Activated CD8-positive, alpha-beta memory T cell treated with anti-CD3 and anti-CD28 coated beads for 1 hour (primary cell): Measurements from ENCODE around the gene ADM2.
A peak's percentile ranks its signal among the peaks of the same experiment; 100 is the strongest.
"Not testable (repeated sequence)": the region's sequence is repeated elsewhere in the genome, so short reads cannot be mapped to it uniquely, and the experiment has no call there.

Source experiments
- DNase-seq, 2 donors: peaks; one replicate each; pipeline ENCODE4 v3.0.0-alpha.2; 2020; ENCODE audit warnings: low read depth in 1 of 2; ENCODE audit errors: extremely low read depth in 1 of 2

Gene ADM2

DNA sequence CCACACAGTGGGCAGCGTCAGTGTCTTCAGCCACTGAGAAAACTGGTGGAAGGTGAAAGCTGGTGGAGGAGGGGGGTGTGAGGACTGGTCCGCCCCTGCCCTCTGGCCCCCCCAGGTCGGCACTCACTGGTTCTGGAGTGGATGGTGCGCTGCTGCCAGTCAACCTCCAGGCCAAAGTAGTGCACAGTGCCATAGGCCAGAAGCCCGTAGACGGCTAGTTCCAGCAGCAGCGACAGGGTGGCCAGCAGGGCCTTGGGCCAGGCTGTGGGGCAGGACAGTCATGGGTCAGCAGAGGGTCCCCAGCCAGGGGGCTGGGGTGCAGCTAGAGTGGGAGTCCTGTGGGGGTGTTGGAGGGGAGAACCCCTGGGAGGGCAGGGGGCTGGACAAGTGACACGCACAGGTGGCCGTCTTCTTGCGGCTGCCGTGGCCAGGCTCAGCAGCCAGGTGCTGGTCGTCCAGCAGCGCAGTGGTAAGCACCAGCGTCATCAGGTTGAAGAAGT, 24.0 kb downstream of the ADM2 start:
- DNase-seq = no peak

DNA sequence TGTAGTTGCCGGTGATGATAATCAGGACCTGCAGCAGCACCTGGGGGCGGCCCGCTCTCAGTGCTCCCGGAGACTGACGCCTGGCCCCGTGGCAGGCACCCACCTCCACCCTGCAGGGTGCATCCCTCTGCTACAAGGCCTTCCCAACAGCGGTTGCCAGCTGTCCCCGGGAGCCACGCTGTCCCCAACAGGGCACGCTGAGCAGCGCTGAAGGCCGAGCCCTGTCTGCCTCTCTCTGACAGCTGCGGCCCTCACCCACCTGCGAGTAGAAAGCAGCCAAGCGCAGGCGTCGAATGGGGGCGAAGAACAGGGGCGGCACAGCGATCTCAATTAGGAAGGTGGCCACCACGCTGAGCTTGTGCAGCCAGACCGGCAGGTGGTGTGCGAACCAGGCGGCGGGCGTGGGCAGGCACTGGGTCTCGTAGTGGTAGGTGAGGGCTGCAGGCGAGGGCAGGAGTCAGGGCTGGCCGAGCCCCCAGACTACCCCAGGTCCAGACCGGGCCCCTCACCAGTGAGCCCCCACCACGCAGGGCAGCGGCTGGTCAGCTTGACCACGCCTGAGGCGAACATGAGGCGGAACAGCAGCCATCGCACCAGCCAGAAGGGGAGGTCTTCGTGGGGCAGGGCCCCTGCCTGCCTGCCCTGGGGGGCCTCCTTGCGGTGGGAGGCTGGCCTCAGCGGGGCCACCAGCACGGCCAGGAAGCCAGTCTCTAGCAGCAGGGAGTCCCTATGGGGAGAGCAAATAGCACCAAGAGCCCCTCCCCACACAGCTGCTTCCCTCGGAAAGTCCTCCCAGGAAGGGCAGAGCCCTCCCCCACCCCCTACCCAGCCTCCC, 24.6 kb downstream of the ADM2 start:
- DNase-seq = no peak

DNA sequence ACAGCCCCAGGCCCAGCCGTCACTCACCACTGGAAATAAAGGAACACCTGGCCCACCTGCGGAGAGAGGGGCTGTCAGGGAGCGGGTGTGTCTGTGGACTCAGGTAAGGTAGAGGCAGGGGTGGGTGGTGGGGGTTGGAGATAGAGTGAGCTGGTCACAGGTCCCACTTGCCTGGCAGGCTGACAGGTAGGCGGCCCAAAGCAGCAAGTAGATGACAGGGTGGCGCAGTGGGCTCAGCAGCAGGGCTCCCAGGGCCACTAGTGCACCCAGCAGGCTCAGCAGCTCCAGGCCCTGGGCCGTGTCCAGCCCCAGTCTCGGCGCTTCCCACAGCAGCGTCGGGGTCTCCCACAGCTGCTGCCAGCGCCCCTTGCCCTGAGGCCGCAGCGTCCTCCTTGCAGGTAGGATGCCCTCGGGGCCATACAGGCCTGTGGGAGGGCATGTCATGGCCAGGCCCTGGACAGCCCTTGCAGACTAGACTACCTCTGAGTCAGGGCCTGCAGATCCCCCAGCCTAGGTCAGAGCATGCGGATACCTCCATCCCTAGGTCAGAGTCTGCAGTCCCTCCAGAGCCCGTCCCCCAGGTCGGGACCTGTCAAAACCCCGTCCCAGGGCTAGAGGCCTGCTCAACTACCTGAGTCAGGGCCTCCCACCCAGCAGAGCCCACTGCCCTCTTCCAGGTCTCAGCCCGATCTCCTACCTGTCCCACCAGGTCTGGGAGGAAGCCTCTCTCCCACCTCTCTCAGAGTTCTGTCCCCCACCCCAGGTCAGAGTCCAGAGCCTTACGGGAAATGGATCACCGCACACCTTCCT, 25.5 kb downstream of the ADM2 start:
- no peak for DNase-seq

DNA sequence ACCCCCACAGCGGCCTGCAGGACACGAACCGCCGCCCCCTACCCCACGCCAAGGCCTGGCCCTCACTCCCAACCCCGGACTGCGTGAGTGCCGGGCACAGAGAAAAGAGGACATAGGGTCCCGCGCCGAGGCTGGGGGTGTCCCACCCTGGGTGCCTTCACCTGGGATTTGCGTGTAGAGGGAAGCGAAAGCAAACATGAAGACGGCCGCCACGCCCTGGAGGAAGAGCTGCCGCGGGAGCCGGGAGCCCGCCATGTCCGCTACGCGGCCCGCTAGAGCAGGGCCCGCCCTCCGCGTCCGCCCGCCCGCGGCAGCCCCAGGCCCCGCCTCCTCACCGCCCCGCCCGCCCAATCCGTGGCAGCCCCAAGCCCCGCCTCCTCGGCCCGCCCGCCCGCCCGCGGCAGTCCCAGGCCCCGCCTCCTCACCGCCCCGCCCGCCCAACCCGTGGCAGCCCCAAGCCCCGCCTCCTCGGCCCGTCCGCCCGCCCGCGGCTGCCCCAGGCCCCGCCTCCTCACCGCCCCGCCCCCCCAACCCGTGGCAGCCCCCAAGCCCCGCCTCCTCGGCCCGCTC, 26.2 kb downstream of the ADM2 start, which contains the start of gene LMF2:
TSS of gene LMF2 (minus strand) at position 282 of the 570 bp plus-strand sequence. CDS start at position 255, 27 bp downstream.
- peak; percentile 82 to 92 for DNase-seq

DNA sequence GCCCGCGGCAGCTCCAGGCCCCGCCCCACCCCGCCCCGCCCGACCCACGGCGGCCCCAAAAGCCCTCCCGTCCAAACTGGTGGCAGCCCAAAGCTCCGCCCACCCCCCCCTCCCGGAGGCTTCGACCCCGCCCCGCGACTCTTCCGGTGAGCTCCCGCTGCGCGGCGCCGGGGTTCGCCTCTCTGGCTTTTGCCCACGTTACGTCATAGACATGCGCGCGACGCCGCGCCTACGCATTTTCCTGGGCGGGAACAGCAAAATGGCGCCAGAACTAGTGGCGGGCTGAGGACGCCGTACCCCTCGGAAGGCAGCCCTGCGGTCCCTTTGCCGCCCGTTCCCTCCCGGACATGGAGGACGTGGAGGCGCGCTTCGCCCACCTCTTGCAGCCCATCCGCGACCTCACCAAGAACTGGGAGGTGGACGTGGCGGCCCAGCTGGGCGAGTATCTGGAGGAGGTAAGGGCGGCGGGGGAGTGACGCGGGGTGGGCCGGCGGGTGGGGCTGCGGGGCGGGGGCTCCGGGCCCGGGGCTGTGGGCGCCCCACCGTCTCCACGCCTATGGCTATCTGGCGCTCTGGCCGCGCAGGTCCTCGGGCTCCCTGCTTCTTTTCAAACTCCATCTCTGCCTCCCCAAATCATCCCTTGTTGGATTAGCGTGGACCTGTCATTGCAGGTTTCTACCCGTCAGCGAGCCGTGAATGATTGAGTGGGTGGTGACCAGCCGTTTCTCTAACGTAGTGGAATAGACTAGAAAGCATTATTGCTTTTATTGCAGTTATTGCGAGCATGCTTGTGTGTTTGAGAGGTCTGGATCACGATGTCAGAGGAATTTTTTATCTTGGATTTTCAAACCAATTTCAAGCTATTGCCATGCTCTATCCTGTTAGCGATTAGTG, 26.9 kb downstream of the ADM2 start, which contains the start of gene NCAPH2:
TSS of gene NCAPH2 (plus strand) at position 234 of the 894 bp plus-strand sequence. CDS start at position 348, 114 bp downstream.
- DNase-seq = peak; percentile 94 to 97

DNA sequence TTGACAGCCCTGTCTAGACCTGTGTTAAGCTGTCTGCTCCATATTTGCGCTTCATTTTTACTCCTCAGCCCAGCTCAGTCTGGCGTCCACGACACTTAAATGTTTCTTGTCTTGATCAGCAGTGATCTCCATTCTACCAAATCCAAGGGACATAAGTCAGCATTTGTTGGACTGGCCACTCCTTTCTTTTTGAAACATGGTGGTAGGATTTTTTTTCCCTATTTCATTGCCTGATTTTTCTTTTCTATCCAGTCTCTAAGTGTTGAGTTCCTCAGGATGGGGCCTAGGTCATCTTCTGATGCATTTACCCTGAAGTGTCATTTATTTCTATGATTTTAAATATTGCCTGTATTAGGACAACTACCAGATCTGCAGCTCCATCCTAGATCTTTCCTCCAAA, 27.6 kb downstream of the ADM2 start:
- DNase-seq = no peak

GRCh38 chr22:50513175-50513574, 31.8 kb downstream of the ADM2 start:
- no peak for DNase-seq

- no peak for DNase-seq
These were observed 34.7 kb downstream of the ADM2 start for GRCh38 chr22:50516068-50516467.

DNA sequence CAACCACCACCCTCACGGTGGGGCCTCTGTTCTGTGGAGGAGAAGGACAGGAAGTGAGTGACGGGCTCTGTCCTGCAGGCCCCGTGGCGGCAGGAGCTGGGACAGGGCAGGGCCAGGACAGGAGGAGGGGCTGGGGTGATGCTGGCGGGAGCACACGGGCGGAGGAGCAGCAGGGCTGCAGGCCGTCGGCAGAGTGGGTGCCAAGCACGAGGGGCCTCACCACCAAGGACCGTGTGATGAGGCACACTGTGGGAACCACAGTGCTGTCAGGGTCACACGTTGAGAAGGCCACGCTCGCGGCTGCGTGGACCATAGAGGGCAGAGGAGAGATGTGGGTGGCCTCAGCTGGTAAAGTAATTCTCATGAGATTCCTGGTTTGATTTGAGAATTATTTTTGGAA, 35.5 kb downstream of the ADM2 start:
- no peak for DNase-seq

DNA sequence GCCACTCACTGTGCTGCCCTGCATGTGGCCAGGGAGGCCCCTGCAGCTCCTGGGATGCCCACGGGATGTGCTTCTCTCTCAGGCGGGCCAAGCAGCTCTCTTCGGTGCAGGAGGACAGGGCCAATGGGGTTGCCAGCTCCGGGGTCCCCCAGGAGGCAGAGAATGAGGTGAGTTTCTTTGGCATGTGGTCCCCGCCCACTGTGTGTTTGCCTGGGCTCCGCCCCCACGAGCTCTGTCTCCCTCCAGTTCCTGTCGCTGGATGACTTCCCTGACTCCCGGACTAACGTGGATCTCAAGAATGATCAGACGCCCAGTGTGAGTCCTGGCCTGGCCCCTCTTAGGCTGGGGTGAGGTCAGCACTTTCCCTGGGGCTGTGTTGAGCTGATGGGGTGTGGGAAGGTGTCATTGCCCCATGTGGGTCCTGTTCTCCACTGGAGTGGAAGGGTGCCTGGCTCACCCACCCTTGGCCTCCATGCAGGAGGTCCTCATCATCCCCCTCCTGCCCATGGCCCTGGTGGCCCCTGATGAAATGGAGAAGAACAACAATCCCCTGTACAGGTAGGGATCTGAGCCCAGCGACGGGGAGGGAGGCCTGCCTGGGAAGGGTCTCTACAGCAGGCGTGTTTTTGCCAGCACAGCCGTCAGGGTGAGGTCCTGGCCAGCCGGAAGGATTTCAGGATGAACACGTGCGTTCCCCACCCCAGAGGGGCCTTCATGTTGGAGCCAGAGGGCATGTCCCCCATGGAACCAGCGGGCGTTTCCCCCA, 36.3 kb downstream of the ADM2 start:
- DNase-seq = no peak

- no peak for DNase-seq
These were observed 37.3 kb downstream of the ADM2 start for GRCh38 chr22:50518606-50519005.

DNA sequence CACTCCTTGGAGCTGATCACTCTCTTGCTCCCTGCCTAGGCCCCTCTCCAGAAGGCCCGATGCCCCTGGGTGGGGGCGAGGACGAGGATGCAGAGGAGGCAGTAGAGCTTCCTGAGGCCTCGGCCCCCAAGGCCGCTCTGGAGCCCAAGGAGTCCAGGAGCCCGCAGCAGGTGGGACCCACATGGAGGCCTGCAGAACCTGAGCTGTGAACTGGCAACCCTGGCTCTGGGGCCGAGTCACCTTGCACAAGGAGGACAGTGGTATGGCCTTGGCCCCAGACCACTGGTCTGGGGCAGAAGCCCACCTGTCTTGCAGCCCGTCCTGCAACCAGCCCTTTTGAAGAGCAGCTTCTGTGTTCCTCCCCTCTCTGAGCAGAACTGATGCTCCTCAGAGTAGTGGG, 37.8 kb downstream of the ADM2 start:
- no peak for DNase-seq

DNA sequence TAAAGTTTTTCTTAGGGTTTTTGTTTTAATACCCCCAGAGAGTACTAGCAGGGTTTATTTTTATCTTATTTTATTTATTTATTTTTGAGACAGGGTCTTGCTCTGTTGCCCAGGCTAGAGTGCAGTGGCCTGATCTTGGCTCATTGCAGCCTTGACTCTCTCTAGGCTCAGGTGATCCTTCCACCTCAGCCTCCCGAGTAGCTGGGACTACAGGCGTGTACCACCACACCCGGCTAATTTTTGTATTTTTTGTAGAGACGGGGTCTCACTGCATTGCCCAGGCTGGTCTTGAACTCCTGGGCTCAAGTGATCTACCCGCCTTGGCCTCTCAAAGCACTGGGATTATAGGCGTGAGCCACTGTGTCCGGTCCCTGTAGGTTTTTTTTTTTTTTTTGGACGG, 38.8 kb downstream of the ADM2 start:
- DNase-seq = not testable (repeated sequence)

DNA sequence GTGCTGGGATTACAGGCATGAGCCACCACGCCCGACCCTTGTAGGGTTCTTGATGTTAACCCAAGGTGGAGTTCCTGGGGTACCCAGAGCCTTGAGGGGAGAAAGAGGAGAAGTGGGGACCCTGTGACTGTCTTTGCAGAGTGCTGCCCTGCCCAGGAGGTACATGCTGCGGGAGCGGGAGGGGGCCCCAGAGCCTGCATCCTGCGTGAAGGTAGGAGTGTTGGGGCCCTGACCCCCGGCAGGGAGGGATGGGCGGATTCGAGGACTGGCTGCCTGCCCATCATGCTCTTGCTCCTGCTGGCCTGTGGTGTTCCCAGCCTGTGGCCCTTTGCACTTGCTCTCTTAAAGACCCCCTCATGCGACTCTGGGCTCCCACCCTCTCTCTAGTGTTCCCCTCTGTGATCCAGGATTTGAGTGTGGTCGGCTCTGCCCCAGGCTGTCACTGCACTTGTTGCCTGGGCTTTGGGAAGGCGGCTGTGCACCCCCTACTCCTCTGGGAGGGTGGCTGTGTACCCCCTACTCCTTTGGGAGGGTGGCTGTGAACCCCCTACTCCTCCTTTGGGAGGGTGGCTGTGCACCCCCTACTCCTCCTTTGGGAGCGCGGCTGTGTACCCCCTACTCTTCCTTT, 39.6 kb downstream of the ADM2 start:
- DNase-seq = no peak

GRCh38 chr22:50521710-50522109, 40.4 kb downstream of the ADM2 start:
- DNase-seq = no peak

DNA sequence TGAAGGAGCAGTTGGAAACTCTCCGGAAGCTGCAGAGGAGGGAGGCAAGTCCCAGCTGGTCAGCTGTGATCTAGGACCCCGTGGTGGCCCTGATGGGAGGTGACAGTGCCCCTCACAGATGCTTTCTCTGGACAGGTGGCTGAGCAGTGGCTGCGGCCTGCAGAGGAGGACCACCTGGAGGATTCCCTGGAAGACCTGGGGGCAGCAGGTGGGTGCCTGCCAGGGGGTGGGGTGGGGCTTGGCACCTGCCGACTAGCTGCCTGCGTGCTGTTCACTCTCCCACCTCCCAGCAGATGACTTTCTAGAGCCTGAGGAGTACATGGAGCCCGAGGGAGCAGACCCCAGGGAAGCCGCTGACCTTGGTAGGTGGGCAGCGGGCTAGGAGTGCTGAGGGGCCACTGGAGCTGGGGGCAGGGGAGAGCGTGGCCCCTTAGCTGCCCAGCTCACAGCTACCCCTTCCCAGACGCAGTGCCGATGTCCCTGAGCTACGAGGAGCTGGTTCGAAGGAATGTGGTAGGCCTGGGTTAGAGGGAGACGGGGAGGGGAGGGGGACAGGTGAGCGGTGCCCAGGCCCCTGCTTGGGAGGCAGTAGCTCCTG, 41.0 kb downstream of the ADM2 start:
- DNase-seq = no peak

- DNase-seq = no peak
These were observed 41.6 kb downstream of the ADM2 start for GRCh38 chr22:50522806-50523438.

DNA sequence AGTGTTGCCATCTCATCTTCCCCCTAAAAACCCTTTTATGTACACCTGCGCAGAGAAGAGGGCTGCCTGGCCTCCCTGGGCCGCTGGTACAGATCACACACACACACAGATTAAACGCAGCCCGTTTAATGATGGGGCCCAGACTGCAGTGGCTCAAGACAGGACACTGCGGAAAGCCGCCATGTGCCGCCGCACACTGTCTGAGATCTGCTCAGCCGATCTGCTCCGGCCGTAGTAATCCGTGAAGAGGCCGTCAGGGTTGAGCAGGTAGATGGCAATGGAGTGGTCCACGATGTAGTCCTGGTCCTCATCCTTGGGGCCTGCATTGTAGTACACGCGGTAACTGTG, 42.1 kb downstream of the ADM2 start:
- DNase-seq = no peak
